Measurements from ENCODE around the gene NOMO2. TPM values are rescaled to one million over a fixed set of nuclear protein-coding genes. Genes with fewer than 3 reads are reported as not detected.
"Not testable (repeated sequence)": the region's sequence is repeated elsewhere in the genome, so short reads cannot be mapped to it uniquely, and the experiment has no call there.

NOMO2 gene, protein sequence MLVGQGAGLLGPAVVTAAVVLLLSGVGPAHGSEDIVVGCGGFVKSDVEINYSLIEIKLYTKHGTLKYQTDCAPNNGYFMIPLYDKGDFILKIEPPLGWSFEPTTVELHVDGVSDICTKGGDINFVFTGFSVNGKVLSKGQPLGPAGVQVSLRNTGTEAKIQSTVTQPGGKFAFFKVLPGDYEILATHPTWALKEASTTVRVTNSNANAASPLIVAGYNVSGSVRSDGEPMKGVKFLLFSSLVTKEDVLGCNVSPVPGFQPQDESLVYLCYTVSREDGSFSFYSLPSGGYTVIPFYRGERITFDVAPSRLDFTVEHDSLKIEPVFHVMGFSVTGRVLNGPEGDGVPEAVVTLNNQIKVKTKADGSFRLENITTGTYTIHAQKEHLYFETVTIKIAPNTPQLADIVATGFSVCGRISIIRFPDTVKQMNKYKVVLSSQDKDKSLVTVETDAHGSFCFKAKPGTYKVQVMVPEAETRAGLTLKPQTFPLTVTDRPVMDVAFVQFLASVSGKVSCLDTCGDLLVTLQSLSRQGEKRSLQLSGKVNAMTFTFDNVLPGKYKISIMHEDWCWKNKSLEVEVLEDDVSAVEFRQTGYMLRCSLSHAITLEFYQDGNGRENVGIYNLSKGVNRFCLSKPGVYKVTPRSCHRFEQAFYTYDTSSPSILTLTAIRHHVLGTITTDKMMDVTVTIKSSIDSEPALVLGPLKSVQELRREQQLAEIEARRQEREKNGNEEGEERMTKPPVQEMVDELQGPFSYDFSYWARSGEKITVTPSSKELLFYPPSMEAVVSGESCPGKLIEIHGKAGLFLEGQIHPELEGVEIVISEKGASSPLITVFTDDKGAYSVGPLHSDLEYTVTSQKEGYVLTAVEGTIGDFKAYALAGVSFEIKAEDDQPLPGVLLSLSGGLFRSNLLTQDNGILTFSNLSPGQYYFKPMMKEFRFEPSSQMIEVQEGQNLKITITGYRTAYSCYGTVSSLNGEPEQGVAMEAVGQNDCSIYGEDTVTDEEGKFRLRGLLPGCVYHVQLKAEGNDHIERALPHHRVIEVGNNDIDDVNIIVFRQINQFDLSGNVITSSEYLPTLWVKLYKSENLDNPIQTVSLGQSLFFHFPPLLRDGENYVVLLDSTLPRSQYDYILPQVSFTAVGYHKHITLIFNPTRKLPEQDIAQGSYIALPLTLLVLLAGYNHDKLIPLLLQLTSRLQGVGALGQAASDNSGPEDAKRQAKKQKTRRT
- polyA plus RNA-seq (2014; cell fraction: cytosol; rRNA removed), result 60.6 and 65.4 TPM in 2 replicates
- polyA plus RNA-seq (2014; cell fraction: nucleus; rRNA removed), result 82.5 and 101 TPM in 2 replicates

DNA sequence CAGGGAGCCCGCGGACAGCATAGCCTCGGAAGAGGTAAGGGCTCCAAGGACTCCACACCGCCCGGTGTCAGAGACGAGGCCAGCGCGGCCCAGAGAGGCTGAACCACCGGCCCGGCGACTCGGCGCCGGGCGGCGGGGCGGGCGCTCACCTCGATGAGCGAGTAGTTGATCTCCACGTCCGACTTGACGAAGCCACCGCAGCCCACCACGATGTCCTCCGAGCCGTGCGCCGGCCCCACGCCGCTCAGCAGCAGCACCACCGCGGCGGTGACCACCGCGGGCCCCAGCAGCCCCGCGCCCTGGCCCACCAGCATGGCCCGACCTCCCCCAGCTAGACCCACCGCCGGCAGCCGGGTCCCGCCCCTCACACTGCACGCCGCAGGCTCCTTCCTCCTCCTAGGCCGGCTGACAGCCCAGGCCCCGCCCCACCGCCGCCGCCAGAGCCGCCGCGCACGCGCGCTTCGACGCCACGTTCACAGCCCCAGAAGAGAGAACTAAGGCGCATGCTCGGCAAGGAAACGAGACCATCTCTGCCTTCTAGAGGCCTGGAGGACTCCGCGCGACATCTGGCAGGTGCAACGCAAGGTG, at the start of gene NOMO2:
Gene NOMO2 (minus strand): TSS at position 371 of the 588 bp plus-strand sequence. CDS start 57 bp downstream, at position 314.
- DNase-seq (ENCODE audit: low spot score), result peak; percentile 8

DNA sequence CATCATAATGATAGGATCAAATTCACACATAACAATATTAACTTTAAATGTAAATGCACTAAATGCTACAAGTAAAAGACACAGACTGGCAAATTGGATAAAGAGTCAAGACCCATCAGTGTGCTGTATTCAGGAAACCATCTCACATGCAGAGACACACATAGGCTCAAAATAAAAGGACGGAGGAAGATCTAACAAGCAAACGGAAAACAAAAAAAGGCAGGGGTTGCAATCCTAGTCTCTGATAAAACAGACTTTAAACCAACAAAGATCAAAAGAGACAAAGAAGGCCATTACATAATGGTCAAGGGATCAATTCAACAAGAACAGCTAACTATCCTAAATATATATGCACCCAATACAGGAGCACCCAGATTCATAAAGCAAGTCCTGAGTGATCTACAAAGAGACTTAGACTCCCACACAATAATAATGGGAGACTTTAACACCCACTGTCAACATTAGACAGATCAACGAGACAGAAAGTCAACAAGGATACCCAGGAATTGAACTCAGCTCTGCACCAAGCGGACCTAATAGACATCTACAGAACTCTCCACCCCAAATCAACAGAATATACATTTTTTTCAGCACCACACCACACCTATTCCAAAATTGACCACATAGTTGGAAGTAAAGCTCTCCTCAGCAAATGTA, 48.4 kb upstream of the NOMO2 start:
- not testable (repeated sequence) for DNase-seq (ENCODE audit: low spot score)

DNA sequence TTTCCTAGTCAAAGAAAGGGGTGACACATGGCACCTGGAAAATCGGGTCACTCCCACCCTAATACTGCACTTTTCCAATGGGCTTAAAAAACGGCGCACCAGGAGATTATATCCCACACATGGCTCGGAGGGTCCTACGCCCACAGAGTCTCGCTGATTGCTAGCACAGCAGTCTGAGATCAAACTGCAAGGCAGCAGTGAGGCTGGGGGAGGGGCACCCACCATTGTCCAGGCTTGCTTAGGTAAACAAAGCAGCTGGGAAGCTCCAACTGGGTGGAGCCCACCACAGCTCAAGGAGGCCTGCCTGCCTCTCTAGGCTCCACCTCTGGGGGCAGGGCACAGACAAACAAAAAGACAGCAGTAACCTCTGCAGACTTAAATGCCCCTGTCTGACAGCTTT, 46.4 kb upstream of the NOMO2 start:
- DNase-seq (ENCODE audit: low spot score), result not testable (repeated sequence)

DNA sequence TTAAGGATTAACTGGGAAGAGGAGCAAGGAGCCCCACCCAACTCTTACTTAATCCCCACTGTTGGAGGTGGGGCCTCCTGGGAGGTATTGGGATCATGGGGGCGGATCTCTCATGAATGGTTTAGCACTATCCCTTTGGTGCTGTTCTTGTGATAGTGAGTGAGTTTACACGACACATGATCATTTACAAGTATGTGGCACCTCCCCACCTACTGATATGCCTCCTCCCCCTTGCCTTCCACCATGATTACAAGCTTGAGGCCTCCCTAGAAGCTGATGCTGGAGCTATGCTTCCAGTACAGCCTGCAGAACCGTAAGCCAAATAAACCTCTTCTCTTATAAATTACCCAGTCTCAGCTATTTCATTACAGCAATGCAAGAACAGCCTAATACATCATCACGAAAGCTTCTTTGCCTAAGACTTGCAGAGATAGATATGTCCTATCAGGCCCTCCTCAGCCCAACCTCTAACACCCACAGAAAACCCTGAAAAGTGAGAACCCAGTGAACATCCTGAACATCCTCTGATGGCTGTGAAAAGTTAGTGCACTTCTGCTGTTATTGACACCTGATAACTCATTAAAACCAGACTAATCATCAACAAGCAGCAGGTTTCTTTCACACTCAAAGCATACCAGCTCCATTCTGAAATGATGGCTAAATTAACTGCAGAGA, 41.8 kb upstream of the NOMO2 start:
- not testable (repeated sequence) for DNase-seq (ENCODE audit: low spot score)

DNA sequence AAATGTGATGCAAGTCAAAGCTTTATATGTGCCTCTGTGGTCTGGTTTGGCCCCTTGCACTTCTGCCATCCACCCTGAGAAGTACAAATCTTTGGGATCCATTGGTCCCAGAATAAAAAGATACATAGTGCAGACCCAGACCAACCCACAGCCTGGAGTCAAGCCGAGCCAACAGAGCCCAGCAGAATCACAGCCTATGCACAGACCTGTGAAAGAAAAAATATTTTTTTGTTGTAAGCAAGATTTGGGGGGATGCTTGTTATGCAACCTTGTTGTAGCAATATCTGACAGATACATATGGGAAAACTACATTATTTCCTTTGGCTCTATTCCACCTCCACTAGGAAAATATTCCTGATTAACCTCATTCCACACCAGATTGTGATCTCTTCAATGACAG, 36.7 kb upstream of the NOMO2 start:
- not testable (repeated sequence) for DNase-seq (ENCODE audit: low spot score)

DNA sequence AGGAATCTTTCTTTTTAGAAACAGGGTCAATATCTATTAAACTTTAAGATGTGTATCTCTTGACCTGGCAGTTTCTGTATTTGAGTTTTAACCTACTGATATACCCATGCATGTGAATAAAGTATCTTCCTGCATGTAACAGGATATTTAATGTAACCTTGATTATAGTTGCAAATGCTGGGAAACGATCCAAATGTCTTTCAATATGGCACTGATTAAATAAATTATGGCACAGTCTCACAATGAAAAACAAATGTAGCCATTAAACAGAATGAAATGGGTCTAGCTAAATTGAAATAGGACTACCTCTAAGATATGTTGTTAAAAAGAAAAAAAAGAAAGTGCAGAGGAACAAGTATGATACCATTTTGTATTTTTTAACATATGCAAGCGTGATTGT, 35.8 kb upstream of the NOMO2 start:
- DNase-seq (ENCODE audit: low spot score), result not testable (repeated sequence)

DNA sequence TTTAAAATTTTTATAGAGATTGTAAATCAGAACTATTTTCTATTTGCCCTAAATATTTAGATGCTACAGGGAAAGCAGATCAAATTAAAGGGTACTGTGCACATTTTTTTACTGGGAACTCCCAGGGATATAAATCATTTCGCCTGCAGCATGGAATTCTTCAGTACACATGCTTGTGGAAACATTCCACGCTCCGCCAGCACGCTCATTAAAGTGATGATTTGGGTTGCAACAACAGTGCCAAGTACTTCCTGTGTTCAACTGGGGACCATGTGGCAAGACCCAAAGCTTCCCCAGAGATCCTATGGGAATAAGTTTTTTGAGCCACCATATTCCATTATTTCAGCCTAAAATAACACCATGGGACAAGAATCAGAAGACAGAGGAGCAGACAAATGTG, 35.4 kb upstream of the NOMO2 start:
- not testable (repeated sequence) for DNase-seq (ENCODE audit: low spot score)

DNA sequence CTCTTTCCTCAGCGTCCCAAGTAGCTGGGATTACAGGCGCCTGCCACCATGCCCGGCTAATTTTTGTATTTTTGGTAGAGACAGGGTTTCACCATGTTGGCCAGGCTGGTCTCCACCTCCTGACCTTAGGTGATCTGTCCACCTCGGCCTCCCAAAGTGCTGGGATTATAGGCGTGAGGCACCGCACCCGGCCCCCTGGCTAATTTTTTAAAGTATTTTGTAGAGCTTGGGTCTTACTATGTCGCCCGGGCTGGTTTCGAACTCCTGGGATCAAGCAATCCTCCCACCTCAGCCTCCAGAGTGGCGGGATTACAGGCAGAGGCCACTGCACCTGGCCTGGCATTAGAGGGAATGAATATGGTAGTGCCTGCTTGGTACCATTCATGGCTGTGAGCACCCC, 33.9 kb upstream of the NOMO2 start:
- not testable (repeated sequence) for DNase-seq (ENCODE audit: low spot score)

DNA sequence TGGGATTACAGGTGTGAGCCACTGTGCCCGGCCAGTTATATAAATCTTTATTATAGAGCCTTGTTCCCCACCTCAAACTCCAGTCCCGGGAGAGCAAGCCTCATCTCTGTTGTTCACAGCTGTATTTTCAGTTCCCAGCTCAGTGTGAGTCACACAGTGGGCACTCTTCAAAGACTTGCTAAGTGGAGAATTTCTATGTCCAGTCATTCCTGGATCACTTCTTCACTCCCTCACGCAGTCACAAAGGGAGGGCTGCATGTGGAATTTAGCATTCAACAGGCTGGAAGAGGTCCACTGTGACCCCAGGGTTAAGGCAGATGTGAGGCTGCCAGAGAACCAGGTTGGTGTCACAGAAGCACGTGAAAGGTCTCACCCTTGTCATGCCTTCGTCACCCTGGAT, 33.0 kb upstream of the NOMO2 start:
- DNase-seq (ENCODE audit: low spot score), result not testable (repeated sequence)

DNA sequence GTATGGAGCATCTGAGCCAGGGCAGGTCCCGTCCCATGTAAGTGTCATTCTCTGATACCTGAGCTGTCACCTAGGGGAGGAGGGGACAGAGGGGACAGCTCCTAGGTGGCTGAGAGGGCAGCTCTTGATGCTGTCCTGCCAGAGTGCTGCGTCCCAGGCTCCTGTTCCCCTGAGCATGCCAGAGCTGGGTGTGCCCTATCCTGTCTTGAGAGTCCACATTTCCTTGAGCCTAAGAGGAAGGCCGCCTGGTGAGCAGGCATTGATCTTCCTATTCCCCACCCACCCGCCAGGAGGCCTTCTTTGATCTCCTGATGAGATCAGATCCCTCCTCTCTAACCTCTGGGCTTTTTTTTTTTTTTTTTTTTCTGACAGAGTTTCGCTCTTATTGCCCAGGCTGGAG, 32.0 kb upstream of the NOMO2 start:
- DNase-seq (ENCODE audit: low spot score), result not testable (repeated sequence)

DNA sequence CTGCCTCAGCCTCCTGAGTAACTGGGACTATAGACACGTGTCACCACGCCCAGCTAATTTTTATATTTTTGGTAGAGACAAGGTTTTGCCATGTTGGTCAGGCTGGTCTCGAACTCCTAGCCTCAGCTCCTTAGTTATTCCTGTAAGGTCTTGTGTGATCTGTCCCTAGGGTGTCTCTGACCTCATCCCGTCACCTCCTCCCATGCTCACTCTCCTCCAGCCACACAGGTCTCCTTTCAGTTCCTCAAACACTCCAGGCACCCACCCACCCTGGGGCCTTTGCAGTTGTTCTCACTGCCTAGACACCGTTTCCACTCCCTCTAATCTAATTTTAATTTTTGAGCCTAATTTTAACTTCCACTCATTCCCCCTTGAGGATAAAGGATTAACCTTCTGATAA, 31.1 kb upstream of the NOMO2 start:
- DNase-seq (ENCODE audit: low spot score), result not testable (repeated sequence)

DNA sequence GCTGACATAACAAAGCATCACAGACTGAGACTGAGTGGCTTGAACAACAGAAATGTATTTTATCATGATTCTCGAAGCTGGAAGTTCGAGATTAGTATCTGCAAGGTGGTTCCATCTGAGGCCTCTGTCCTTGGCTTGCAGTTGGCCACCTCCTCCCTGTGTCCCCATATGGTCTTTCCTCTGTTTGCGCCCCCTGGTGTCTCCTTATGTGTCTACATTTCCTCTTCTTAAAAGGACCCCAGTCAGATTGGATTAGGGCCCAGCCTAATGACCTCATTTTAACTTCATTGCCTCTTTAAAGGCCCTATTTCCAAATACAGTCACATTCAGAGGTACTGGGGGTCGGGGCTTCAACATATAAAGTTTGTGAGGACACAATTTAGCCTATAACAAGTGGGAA, 30.0 kb upstream of the NOMO2 start:
- DNase-seq (ENCODE audit: low spot score), result peak; percentile 28

DNA sequence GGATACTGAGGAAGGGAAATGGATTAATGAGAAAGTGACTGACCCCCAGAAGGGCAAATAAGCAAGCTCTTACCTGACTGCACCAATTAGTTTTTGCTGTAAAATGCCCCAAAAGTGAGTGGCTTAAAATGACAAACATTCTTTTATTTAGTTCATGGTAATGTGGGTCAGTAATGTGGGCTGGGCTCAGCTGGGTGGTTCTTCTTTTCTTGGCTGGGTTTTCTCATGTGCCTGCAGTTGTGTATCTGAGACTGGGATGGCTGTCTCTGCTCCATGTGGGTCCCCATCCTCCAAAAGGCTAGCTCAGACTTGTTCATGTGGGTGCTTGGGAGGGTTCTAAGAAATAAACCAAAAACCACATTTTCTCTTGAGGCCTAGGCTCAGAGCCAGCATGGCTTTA, 29.5 kb upstream of the NOMO2 start:
- not testable (repeated sequence) for DNase-seq (ENCODE audit: low spot score)

DNA sequence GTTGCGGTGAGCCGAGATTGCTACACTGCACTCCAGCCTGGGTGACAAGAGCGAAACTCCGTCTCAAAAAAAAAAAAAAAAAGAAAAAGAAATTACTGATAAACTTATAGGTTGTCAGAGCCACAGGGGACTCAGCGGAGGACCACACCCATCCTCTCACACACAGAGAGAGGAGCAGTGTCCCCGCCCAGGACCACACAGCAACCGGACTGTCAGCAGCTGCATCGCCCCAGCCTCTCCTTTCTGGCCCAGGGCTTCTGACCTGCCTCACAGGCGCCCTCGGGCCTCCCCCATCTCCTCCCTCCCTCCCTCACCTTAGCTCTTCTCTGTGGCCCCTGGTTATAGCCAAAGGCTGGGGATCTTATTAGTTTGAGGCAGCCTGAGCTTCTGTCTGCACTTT, 27.9 kb upstream of the NOMO2 start:
- DNase-seq (ENCODE audit: low spot score), result not testable (repeated sequence)

DNA sequence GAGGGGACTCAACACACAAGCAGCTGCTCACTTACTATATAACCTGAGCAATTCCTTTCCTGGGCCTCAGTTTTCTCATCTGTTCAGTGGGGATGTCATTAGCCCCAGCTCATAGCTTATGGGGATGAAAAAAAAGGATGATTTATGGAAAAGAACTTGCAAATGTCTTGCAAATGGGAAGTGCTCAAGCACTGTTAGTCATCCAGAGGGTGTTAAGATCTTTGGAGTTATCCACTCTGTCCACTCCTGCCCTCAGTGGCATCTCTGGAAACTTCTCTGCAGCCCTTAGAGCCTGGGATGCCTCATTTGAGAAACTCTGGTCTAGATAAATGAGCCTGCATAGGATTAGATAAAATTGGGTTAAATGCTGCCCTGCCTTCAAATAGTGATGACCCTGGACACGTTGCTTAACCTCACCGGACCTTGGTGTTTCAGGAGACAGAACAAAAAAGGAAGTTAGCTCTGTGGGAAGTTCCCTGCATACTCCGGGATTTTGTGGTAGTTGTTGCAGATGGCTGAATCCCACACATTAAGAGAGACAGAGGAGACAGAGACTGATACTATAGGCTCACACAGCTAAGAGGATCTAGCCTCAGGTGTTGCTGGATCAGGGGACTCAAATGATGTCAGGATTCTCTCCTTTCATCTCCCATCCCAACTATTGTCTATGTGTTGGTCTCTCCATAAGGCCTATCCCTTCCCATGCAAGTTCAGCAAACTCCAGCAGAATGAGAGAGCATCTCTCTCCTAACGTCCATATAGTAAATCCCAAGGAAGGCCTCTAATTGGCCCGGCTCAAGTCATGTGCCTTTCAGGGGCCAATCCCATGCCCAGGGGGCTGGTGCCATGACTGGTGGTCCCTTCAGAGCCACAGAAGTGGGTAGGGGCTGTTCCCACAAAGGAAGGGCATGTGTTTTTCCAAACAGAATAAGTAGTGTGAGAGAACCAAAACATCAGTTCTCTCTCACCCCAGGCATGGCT, 25.0 kb upstream of the NOMO2 start:
- DNase-seq (ENCODE audit: low spot score), result not testable (repeated sequence)

DNA sequence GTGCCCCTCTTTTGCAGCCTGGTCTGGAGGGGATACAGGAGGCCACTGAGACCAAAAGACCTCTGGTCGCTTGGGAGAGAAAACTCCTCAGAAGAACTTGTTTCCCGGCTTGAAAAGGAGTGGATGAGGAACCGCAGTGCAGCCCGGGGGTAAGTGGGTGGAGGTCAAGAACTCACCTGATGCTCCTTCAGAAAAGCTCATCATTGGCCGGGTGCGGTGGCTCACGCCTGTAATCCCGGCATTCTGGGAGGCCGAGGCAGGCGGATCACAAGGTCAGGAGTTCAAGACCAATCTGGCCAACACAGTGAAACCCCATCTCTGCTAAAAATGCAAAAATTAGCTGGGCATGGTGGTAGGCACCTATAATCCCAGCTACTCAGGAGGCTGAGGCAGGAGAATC, 23.9 kb upstream of the NOMO2 start:
- DNase-seq (ENCODE audit: low spot score), result not testable (repeated sequence)

DNA sequence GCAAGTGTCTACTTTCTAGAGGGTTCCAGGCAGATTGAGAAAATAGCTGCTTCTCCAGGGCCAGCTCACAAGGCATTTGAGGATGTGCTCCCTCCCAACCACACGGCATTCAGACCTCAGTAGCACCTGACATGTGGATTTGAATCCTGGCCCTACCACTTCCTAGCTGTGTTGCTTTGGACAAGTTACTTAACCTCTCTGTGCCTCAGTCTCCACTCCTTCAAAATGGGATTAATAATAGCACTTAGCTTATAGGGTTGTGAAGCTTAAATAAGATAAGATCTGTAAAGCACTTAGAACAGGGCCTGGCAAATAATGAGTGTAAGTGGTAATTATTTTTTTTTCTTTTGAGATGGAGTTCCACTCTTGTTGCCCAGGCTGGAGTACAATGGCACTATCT, 21.0 kb upstream of the NOMO2 start:
- DNase-seq (ENCODE audit: low spot score), result peak; percentile 7

DNA sequence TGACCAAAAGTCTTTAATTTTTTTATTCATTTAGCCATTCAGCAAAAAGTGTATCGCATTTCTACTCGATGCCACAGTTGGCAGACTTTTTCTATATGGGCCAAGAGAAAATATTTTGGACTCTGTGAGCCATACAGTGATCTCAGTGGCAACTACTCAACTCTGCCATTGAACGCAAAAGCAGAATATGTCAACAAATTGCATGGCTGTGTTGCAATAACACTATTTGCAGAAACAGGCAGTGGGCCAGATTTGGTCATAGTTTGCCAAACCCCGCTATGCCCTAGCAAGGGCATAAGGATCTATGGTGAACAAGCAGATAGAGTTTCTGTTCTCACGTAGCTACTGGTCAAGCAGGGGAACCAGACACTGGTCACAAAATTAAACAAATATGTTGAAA, 18.5 kb upstream of the NOMO2 start:
- not testable (repeated sequence) for DNase-seq (ENCODE audit: low spot score)

DNA sequence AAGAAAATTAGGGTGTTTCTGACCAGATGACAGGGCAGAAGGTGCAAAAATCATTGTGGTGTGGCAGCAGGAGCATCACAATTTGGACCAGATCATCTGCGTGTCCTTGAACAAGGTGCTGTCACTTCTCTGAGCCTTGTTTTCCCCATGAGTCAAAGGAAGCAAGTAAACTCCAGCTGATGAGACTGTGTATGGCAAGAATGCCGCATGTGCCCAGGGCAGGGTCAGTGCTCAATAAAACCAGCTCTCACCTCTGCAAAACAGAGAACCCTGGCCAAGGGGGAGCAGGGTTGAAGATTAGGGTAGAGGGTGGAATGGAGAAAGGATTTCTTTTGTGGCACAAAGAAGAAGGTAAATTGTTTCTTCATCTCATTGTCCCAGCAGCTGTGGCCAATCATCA, 17.4 kb upstream of the NOMO2 start:
- not testable (repeated sequence) for DNase-seq (ENCODE audit: low spot score)
